Sigmoid colon (tissue), 4 donors: Measurements from ENCODE around the gene DENND1B.

Experiments
- EP300 ChIP-seq, 4 donors: sonication (generic); formaldehyde crosslinking; IDR thresholded peaks; one replicate each; pipeline ENCODE4 v1.6.1; 2017; ENCODE audit warnings: antibody characterized with exemption in 4 of 4
- POLR2A ChIP-seq, 2 donors: fragments of 450-650 bp; IDR thresholded peaks; one replicate each; pipeline ENCODE4 v1.6.1; 2016; ENCODE audit warnings: antibody characterized with exemption in 2 of 2, mild to moderate bottlenecking in 2 of 2, moderate library complexity in 2 of 2
- POLR2AphosphoS5 ChIP-seq, 4 donors: sonication (generic); formaldehyde crosslinking; IDR thresholded peaks; one replicate each; pipeline ENCODE4 v1.6.1; 2017; ENCODE audit warnings: antibody characterized with exemption in 4 of 4

GRCh38 chr1:197705941-197706340, 69.3 kb downstream of the DENND1B start:
- TF ChIP-seq POLR2A (IDR thresholded peaks at IDR 0.05) (no peak), EP300 (IDR thresholded peaks at IDR 0.05) (no peak), POLR2AphosphoS5 (IDR thresholded peaks at IDR 0.05) (no peak)
